GM21576 (cell line): ENCODE results near the gene TUBE1.
A peak's percentile ranks its signal among the peaks of the same experiment; 100 is the strongest.
"Not testable (repeated sequence)": the region's sequence is repeated elsewhere in the genome, so short reads cannot be mapped to it uniquely, and the experiment has no call there.

Source experiments
- ATAC-seq: cut with Tn5 transposase; IDR thresholded peaks from one replicate; pipeline ENCODE4 v1.9.1; 2021; ENCODE audit warnings: mild to moderate bottlenecking, moderate library complexity; ENCODE audit not compliant: unreplicated experiment

The TUBE1 gene, protein sequence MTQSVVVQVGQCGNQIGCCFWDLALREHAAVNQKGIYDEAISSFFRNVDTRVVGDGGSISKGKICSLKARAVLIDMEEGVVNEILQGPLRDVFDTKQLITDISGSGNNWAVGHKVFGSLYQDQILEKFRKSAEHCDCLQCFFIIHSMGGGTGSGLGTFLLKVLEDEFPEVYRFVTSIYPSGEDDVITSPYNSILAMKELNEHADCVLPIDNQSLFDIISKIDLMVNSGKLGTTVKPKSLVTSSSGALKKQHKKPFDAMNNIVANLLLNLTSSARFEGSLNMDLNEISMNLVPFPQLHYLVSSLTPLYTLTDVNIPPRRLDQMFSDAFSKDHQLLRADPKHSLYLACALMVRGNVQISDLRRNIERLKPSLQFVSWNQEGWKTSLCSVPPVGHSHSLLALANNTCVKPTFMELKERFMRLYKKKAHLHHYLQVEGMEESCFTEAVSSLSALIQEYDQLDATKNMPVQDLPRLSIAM

DNA sequence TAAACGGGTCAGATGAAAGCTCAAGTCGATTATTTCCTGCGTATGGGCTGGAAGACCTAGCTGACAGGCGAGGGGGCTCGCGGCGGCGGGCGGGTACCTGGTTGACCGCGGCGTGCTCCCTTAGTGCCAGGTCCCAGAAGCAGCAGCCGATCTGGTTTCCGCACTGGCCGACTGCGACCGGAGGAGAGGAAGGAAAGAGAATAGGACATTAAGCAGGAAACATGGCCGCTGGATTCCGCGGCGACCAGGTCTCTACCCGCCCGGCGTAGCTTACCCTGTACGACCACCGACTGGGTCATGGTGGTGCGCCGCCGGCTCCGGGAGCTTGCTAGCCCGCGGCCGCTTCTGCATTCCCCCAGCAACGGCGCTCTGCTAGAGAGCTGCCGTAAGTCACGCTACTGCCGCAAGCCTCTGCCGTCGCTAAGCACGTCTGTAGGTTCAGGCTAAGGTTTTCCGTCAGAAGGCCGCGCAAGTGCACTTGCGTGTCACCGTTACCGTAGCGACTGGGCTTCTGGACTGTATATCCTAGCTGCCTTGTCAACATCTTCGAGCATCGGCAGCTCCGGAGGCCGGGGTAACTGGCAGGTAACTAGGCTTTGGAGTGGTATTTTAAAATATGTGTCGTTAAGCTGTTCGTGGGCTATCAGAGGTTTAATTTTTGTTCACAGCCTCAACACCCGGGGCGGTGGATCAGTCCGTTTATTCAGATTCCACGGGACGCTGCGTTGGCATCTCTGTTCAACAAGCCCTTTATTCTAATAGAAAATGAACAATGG lies at the start of gene TUBE1, which contains the start of gene FAM229B:
Gene TUBE1 (minus strand): TSS at position 347 of the 776 bp plus-strand sequence. CDS start 48 bp downstream, at position 299.
Gene FAM229B (plus strand): TSS at position 456 of the 776 bp plus-strand sequence. CDS start 11,693 bp downstream, outside the sequence.
- ATAC-seq: peak; percentile 97

DNA sequence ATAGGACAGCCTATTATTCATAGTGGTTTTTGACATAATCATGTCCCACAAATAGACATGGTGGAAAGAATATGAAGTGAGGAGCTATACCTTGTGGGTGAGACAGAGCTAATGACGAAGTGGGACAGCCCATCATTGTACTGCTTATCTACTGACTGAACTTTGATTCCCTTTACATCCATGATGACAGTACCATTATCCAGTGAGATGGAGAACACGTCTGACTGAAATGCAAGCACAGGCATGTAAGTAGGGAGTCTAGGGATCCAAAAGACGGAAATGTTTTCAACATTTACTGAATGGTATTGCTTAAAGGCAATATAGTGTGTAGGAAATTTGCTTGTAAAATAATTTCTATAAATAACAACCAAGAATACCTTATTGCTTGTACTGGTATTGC lies 43.6 kb upstream of the TUBE1 start:
- no peak for ATAC-seq

DNA sequence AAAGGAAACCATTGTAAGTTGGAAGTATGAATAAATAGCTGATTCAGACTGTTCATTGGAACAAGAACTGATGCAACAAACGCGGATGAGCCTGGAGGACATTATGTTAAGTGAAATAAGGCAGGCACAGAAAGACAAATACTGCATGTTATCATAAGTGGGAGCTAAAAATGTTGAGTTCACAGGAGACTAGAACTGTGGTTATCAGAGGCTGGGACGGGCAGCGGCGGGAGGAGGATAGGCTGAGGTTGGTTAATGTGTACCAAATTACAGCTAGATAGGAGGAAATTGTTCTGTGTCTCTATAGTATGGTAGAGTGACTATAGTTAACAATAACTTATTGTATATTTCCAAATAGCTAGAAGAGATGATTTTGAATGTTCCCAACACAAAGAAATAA lies 40.9 kb upstream of the TUBE1 start:
- no peak for ATAC-seq

DNA sequence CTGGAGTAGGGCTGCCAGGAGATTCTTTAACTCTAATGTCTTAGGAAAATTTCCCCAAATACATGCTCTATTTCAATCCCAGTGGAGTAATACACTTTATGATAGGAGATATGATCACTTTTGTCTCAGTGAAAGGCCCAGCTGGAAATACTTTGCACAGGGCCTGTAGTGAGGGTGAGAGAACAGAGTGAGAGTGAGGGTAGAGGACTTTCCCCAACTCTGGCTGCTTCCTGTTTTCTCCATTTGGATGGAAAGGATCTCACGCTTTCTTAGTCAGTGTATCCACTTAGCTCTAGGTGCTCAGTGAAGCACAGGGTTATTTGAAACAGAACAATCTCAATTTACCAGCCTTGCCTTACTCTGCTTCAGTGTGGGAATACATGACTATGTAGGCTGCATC lies 36.7 kb upstream of the TUBE1 start:
- no peak for ATAC-seq

DNA sequence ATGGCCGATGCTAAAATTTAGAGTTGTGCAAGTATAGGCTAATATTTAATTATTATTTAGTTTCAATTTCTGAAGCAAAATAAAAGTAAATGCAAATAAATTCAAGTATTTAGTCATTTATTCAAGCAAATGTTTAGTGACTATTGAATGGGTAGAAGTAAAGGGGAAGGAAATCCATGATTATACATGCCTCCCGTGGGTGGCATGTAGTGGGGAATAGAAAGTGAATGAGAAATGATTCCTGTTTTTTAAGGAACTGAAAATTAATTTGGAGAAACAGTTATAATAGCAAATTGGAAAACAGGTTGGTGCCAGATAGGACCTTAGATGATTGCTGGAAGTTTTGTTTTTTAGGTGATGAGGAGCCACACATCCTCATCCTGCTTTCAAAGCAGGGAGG lies 35.5 kb upstream of the TUBE1 start:
- no peak for ATAC-seq

DNA sequence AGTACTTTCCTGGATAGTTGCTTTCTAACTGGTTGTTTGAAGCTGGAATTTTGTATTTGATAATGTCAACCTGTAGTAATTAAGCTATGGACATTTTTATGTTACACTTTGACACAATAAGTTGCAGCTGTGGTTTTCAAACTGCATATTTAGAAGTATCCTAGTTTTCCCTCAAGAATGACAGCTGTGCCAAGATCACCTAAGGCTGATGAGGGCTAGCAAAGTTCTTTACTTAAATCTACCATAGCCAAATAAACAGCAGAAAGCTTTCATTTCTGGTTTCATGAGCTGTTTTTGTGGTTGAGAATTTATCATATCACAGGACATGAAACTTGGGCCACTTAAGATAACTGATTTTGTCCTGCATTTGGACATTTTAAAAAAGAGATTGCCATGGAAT lies 30.8 kb upstream of the TUBE1 start:
- no peak for ATAC-seq

DNA sequence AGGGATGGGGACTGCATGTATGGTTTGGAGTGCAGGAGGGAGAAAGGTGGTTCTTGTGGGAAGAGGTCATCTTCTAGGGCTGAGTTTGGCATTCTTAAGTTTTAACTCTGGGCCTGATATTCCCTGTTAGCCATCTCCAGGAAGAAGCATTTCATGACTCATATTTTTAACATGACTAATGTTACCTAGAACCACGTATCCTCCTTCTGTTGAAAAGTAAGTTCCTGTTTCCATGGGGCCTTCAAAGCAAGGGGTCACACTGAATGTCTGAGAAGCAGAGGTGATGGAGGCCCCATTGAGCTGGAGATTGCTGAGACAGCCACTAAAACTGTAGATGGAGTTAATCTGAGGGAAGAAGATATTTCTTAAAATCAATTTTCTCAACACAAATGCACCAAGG lies 30.3 kb upstream of the TUBE1 start:
- ATAC-seq: no peak

DNA sequence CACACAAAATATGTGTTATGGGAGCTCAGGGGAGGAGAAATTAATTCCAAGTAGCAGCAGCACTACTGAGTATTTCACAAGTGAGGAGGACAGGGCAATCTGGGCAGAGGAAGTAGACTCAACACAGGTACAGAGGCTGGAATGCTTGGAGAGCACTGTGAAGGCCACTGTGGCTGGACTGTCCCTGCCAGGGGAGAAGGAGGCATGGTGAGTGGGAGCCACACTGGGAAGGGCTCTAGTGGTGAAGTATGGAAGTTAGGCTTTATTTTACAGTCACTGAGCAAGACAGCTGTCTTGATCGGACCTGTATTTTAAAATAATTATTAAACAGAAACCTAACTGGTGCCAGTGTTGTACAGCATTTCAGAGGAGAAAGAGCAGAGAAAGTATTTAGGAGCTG lies 28.9 kb upstream of the TUBE1 start:
- no peak for ATAC-seq

DNA sequence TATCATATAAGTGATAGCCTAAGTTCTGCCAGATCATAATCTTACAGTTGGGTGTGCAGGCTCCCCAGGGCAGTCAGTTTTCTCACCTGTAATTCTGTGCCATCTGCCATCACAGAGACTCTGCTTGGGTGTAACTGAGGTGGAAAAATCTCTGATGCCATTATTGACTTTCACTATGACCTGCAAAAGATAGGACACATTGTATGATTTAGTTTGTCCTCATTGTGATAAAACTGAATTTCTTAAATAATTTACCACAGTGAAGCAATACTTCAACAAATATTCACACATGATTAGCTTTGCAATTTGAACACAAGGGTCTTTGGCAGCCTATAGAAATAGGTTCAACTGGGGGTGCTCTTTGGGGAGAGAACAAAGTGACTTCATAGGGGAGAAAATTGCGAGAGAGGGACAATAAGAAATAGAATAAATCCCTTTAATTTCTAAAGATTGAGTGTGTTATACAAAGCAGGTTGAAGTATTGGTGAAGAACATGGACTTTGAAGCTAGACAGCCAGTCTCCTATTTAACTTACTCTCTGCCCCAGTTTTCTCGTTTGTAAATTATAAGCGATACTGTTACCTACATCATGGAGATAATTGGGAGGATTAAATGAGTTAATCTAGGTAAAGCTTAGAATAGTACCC lies 27.4 kb upstream of the TUBE1 start:
- ATAC-seq: no peak

DNA sequence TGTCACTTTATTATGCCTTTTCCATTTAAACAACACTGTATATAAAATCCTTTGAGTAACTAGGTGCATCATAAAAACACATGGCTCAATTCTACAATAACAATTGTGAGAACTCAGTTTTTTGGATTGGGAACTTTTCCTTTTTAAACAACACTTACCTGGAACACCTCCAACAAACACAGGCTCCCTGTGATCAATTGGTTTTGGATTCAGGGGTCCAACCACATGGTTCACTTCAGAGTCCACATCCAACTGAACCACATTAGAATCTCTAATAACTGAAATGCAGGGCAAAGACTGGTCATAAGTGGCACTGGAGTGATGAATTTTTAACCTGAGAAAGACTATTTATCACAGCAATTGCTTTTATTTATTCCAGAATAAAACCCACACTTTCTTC lies 26.6 kb upstream of the TUBE1 start:
- no peak for ATAC-seq

DNA sequence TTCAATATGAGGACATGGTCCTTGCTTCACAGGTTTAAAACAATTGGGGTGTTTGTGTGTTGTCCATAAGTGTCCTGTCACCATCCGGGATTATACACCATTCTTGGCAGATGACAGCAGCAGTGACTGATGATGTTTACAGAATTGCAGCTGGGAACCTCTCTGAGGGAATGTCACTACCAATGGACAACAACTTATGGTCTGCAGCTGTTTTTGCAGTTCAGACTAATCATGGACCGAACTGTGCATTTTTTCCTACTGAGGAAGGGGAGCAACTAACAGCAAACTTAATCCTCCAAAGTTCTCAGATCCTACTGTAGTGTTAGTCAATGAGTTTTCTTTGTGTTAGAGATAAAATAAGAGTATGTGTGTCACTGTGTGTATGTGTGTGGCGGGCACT lies 26.1 kb upstream of the TUBE1 start:
- no peak for ATAC-seq

DNA sequence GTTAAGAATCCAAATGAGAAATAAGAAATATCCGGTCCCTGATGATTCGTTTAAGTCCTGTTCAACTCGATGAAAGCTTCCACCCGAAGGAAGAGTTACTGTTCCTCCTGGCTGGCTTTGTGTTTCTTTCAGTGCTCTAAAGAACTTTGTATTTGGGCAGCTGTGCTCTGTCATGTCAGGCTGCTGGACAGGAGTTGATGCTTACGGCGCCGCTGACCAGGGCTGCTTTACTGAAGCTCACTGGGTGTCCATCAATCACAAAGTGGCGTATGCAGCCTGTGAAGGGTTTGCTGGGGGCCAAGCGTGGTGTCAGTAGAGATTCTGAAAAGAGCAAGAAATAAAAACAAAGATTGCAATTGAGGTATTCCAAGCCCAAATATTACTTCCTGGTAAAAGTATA lies 22.0 kb upstream of the TUBE1 start:
- ATAC-seq: no peak

DNA sequence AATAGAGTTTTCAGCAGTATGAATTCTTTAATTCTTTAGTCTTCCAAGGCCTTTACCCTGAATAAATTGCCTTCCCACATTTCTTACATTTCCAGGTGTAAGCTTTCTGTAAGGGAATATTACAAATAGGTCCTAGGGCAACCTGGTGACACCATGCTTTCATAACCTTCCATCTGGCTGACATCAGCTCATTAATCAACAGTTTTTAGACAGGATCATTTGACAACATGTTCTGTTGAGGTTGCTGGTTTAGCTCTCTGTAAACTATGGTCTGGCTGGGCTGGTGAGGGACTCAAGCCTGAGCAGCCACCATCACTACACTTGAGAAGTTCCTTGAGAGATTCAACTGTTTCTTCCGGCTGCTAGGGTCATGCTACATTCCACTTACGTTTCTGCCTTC lies 19.3 kb upstream of the TUBE1 start:
- ATAC-seq: no peak

DNA sequence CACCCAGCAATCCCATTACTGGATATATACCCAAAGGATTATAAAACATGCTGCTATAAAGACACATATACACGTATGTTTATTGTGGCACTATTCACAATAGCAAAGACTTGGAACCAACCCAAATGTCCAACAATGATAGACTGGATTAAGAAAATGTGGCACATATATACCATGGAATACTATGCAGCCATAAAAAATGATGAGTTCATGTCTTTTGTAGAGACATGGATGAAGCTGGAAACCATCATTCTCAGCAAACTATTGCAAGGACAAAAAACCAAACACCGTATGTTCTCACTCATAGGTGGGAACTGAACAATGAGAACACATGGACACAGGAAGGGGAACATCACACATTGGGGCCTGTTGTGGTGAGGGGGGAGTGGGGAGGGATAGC lies 18.7 kb upstream of the TUBE1 start:
- not testable (repeated sequence) for ATAC-seq

DNA sequence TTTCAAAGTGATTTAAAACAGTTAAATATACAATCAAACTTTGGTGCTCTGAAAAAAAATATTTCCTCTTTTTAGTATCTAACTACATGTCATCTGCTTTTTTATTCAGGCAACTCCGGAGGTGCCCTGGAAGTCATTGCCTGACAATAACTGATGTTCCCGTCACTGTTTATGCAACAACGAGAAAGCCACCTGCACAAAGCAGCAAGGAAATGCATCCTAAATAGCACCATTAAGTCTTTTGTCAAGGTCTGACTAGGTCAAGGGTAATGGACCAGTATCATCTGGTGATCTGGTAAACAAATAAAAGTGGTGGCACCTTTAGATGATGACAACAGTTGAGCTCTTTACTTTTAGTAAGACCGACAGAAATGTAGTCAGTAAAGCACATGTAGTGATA lies 13.3 kb upstream of the TUBE1 start:
- no peak for ATAC-seq

DNA sequence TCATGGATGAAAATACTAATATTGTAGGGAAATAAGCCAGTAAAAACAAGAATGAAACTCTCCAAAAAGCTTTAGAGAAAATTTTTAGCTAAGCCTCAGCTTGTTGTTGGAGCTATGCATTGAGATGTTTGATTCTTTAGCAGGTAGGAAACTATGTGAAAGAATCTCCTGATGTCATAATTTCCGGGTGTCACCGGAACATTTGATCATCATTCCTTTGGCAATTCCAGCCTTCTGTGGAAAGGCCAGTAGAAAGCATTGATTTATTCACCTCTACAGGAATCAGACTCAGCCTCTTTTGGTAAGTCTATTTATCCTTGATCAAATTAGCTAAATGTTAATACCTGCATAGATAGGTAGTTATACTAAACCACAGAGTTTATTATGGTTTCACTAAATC lies 9.6 kb upstream of the TUBE1 start:
- ATAC-seq: no peak

DNA sequence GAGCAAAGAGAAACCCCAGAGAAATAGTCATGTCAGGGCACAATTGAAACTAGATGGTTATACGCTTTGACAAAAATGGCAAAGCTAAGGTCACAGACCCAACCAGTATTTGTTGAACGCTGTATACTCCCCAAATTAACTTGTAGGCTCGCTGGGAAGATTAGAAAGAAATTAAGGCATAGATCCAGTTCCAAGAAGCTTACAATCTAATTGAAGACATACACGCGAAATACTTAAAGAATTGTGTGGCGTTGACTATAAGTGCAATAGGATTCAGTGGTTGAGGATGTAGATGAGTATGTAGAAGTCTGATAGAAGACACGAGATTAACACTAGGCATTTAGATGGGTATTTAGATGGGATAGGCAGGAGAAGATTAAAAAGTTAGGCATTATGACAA lies 634 bp upstream of the TUBE1 start:
- no peak for ATAC-seq

DNA sequence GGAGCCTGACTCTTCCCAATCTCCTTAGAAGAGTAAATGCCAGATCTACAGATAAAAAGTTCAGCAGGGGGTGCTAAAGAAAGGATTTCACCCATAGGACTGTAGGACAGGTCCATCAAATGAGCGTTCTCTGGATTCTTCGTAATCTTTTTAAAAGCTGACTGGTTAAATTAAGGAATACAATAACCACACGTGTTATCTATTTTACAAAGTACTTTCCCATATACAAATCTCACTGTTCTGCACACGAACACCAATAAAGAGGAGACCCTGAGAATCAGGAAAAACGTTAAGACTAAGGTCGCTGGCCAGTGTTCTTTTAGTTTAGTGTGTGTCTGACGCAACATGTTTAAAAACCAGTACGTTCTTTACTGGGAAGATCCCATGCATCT lies 542 bp downstream of the TUBE1 start:
- ATAC-seq: peak; percentile 31

DNA sequence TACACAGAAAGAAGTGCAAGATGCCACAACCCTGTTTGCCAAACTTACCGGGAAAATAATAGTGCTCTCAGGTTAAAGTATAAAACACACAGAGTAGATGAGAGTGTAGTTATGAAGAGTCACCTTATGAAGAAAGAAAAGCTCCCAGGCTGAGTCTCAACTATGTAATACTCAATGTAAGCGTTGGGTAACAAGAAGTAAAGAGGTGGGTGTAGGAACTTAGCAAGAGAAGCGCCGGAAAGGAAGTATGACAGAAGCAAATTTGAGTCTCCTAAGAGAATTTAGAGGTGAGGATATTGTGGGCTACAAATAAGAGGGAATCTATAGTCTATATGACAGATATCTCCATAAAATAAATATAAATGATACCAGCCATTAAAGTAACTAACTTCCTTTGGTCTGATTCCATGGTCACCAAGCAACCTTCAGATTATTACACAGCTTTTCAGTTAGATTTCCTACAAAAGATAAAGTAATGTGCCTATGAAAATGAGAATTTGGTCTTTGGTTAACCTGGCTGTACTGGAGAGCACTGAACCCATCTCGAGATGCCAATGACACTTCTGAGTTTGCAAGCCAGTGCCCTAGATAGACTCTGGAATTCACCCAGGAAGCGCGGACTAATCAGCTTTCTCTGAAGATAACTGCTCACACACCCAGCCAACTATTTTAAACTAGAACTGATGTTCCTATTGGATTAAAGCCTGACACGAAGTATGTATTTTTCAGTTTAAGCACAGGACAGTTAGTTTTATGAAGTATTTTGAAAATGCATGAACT lies 1.8 kb downstream of the TUBE1 start:
- ATAC-seq: no peak

DNA sequence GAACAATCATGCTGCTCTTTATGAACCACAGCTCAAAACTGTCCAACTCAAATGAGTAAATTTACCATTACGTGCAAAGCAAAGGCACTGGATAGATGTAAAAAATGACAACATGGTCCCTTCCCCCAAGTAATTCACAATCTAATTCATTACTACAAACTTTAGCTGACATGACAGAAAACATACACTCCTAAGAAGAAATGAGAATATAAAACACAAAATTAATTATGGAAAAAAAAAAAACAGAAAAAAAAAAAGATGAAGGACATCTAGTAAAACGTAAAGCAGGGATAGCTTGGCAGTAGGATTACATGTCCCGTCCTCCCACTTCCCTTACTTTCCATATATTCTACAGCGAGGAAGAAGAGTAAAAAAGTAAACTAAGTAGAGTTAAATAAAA lies 5.7 kb downstream of the TUBE1 start:
- ATAC-seq: no peak

DNA sequence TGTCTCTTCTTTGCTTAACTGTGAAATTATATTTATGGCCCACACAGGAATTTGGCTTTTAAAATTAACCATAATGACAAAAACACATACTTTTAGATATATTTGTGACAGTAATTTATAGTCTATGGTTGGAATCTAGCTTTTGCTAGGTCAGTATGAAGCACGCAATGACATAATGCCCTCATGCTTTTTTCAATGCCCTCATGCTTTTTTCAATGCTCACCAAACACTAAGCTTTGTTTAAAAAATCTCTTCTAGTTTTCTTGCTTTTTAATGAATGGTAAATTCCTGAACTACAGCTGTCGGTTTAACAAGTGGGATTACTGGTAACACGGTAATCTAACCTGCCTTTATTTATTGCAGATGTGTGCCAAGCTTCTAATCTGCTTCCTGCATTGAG lies 20.7 kb downstream of the TUBE1 start:
- ATAC-seq: no peak
